Uterus (tissue), 4 donors: ENCODE data around the gene LDLRAD4. TPM values are rescaled to one million over a fixed set of nuclear protein-coding genes. Genes with fewer than 3 reads are reported as not detected.
A peak's percentile ranks its signal among the peaks of the same experiment; 100 is the strongest.

Source experiments
- DNase-seq, 2 donors: peaks; one replicate each; pipeline ENCODE4 v3.0.0-alpha.2; 2019 to 2020
- H3K27ac ChIP-seq, 2 donors: fragments of 200-600 bp; sonication (generic); 1 replicate in 1 of 2; 2 replicates in 1 of 2; pipeline ENCODE4 v1.5.1; 2016 to 2018
- H3K27me3 ChIP-seq, 2 donors: fragments of 200-600 bp; sonication (generic); one replicate each; pipeline ENCODE4 v1.5.1; 2018 to 2019; ENCODE audit warnings: control low read depth in 1 of 2
- H3K36me3 ChIP-seq, 2 donors: fragments of 200-600 bp; sonication (generic); one replicate each; pipeline ENCODE4 v1.5.1; 2019; ENCODE audit warnings: control low read depth in 1 of 2
- H3K4me1 ChIP-seq, 2 donors: fragments of 200-600 bp; sonication (generic); one replicate each; pipeline ENCODE4 v1.5.1; 2018 to 2019; ENCODE audit warnings: control low read depth in 1 of 2
- H3K4me3 ChIP-seq, 2 donors: fragments of 200-600 bp; sonication (generic); 1 replicate in 1 of 2; 2 replicates in 1 of 2; pipeline ENCODE4 v1.5.1; 2018 to 2019; ENCODE audit warnings: mild to moderate bottlenecking in 1 of 2
- H3K9me3 ChIP-seq, 2 donors: fragments of 200-600 bp; sonication (generic); one replicate each; pipeline ENCODE4 v1.5.1; 2019; ENCODE audit warnings: control low read depth in 1 of 2
- POLR2A ChIP-seq, 2 donors: fragments of 450-650 bp; IDR thresholded peaks; one replicate each; pipeline ENCODE4 v1.6.1; 2016; ENCODE audit warnings: antibody characterized with exemption in 2 of 2, mild to moderate bottlenecking in 1 of 2, moderate library complexity in 1 of 2
- intact Hi-C: fragments of 100-400 bp; cut with DNase I; formaldehyde crosslinking; loops from one replicate; pipeline ENCODE4 v1.15.1; 2023; ENCODE audit warnings: low total_unique reads
- total RNA-seq, 4 donors: library from RNA; depleted of rRNA in 3 of 4; stranded (reverse); fragments of >200 nt in 3 of 4; gene quantifications; one replicate each; pipeline versions ENCODE4 v1.1.0 to v1.2.4, GENCODE V29; 2014 to 2023
- TF ChIP-seq, protein P1 (sequence below), 4 experiments: fragments of 200-600 bp in 2 of 4; fragments of 450-650 bp in 2 of 4; sonication (generic) in 2 of 4; IDR thresholded peaks; one replicate each; pipeline ENCODE4 v1.5.1; 2016 to 2019; ENCODE audit warnings: antibody characterized with exemption in 4 of 4, mild to moderate bottlenecking in 2 of 4, moderate library complexity in 1 of 4
- donor health status: DM: yes; HTN: yes; CAD: no.

Gene LDLRAD4
- total RNA-seq, 4 donors from 2014 or later = 23.8 to 82.2 (median 39.3) TPM

DNA sequence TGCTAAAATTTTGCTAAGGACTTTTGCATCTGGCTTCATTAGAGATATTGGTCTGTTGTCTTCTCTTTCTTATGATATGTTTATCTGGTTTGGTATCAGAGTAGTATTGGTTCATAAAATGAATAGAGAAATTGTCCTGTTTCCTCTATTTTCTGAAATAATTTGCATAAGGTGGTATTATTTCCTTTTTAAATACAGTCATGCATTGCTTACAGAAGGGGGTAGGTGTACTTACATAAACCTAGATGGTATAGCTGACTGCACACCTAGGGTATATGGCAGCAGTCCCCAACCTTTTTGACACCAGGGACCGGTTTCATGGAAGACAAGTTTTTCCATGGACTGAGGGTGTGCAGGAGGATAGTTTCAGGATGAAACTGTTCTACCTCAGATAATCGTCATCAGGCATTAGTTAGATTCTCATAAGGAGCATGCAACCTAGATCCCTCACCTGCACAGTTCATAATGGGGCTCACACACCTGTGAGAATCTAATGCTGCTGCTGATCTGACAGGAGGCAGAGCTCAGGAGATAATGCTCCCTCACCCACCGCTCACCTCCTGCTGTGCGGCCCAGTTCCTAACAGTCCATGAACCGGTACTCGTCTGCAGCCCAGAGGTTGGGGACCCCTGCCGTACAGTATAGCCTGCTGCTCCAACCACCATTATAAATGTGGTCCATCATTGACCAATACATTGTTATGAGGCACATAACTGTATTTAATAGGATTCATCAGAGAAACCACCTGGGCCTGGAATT is 318.6 kb downstream of the LDLRAD4 start:
- intact Hi-C loops = loop anchor here (10.0 kb wide), 1 partner anchor 322 kb away; the partner anchor contains the start of gene LDLRAD4
- no peak for TF ChIP-seq POLR2A (IDR thresholded peaks at IDR 0.05)
- TF ChIP-seq, protein P1, sequence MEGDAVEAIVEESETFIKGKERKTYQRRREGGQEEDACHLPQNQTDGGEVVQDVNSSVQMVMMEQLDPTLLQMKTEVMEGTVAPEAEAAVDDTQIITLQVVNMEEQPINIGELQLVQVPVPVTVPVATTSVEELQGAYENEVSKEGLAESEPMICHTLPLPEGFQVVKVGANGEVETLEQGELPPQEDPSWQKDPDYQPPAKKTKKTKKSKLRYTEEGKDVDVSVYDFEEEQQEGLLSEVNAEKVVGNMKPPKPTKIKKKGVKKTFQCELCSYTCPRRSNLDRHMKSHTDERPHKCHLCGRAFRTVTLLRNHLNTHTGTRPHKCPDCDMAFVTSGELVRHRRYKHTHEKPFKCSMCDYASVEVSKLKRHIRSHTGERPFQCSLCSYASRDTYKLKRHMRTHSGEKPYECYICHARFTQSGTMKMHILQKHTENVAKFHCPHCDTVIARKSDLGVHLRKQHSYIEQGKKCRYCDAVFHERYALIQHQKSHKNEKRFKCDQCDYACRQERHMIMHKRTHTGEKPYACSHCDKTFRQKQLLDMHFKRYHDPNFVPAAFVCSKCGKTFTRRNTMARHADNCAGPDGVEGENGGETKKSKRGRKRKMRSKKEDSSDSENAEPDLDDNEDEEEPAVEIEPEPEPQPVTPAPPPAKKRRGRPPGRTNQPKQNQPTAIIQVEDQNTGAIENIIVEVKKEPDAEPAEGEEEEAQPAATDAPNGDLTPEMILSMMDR (IDR thresholded peaks at IDR 0.05) = no peak
- H3K4me1 ChIP-seq = peaks cover 12 to 16% of the 10 kb centered on the region in 2 donors
- H3K27me3 ChIP-seq = no peaks in the 10 kb centered on the region
- H3K27ac ChIP-seq = no peak overlapping the region
- H3K9me3 ChIP-seq = no peaks in the 10 kb centered on the region
- DNase-seq = no peak
- no peaks in the 10 kb centered on the region for H3K36me3 ChIP-seq
- H3K4me3 ChIP-seq = no peak overlapping the region

DNA sequence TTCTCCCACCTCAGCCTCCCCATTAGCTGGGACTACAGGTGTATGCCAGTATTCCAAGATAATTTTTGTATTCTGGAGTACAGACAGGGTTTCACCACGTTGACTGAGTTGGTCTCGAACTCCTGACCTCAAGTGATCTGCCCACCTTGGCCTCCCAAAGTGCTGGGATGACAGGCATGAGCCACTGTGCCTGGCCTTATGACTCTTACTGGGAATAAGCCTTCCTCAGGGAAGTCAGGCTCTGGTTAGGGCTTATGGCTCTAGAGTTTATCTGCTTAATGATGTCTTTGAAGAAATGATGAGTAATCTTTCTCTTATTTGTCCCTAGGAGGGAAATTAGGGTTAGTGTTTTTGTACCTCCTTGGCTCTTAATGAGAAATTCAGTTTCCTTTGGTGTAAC is 320.1 kb downstream of the LDLRAD4 start:
- Histone ChIP-seq H3K27ac (peak overlapping the region; percentile 62 to 80), H3K36me3 (no peaks in the 10 kb centered on the region), H3K27me3 (no peaks in the 10 kb centered on the region), H3K4me1 (peaks cover 12 to 16% of the 10 kb centered on the region in 2 donors), H3K9me3 (no peaks in the 10 kb centered on the region), H3K4me3 (no peak overlapping the region)
- no peak for TF ChIP-seq POLR2A (IDR thresholded peaks at IDR 0.05)
- TF ChIP-seq, protein P1 (IDR thresholded peaks at IDR 0.05) = no peak
- no peak for DNase-seq
- intact Hi-C loops = loop anchor here (10.0 kb wide), 1 partner anchor 324 kb away; the partner anchor contains the start of gene LDLRAD4

DNA sequence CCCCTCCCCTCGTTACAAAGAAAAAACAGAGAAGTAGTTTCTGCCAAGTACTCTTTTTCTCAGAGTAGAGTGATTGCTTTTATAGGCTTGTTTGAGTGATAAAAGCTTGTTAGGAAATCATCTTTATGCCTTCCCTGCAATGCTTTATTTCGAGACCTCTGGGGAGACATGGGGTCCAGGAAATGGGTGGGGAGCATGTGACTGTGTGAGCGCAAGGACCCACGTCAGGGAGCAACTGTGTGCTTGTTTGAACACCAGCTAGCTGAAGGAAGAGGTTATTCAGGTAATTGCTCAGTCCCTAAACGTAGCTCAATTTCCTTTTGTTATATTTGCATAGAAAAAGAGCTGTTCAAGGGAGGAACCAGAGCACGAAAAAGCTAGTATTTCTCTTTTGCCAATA is 320.5 kb downstream of the LDLRAD4 start:
- Histone ChIP-seq H3K27ac (peak overlapping the region; percentile 62 to 80), H3K36me3 (no peaks in the 10 kb centered on the region), H3K27me3 (no peaks in the 10 kb centered on the region), H3K9me3 (no peaks in the 10 kb centered on the region), H3K4me1 (peaks cover 16% of the 10 kb centered on the region in 2 donors), H3K4me3 (no peak overlapping the region)
- DNase-seq = peak; percentile 62 to 70
- TF ChIP-seq, protein P1 (IDR thresholded peaks at IDR 0.05) = no peak
- no peak for TF ChIP-seq POLR2A (IDR thresholded peaks at IDR 0.05)
- intact Hi-C loops = loop anchor here (10.0 kb wide), 1 partner anchor 324 kb away; the partner anchor contains the start of gene LDLRAD4

DNA sequence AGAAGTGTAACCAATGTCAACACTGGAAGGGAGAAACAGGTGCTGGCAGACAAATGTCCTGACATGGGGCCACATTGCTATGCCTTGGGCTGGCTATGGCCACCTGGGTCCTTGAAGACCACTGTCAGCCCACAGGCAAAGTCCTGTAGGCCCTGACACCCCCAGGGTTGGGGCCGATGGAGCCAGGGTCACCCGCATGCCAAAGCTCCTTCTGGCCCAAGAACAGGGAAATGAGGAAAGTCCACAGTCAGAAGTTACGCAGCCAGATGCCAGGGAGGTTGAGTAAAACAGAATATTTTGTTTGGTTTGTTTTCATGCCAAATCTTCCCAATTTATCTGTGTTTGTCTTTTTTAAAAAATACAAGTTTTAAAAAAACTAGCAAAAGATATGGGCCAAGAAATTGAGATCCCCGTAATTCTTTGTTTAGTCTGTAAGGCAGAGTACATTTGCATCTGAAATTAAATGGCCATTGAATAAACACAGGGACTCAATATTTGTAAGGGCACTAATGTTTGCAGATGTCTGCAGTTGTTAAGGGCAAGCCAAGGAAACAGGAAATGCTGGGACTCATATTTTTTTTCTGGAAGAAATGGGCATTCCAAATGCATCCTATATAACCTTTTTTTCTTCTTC is 321.4 kb downstream of the LDLRAD4 start:
- H3K4me3 ChIP-seq = no peak overlapping the region
- no peaks in the 10 kb centered on the region for H3K36me3 ChIP-seq
- intact Hi-C loops = loop anchor here (10.0 kb wide), 1 partner anchor 325 kb away; the partner anchor contains the start of gene LDLRAD4
- peak overlapping the region; percentile 62 to 80 for H3K27ac ChIP-seq
- no peaks in the 10 kb centered on the region for H3K9me3 ChIP-seq
- TF ChIP-seq, protein P1 (IDR thresholded peaks at IDR 0.05) = no peak
- TF ChIP-seq POLR2A (IDR thresholded peaks at IDR 0.05) = no peak
- no peaks in the 10 kb centered on the region for H3K27me3 ChIP-seq
- peaks cover 16% of the 10 kb centered on the region in 2 donors for H3K4me1 ChIP-seq
- DNase-seq = no peak
